HEK293 (cell line): Measurements from ENCODE around the gene SPIRE2.
"Not testable (repeated sequence)": the region's sequence is repeated elsewhere in the genome, so short reads cannot be mapped to it uniquely, and the experiment has no call there.

Source experiments
- CTCF ChIA-PET: fragments of 350-600 bp; formaldehyde crosslinking; extraction: SDS; loops from one replicate; lab custom pipeline; 2021; ENCODE audit warnings: antibody characterized with exemption; lab: Yijun Ruan, JAX
- POLR2A ChIA-PET: fragments of 300-600 bp; formaldehyde crosslinking; extraction: SDS; loops from one replicate; lab custom pipeline; 2020; ENCODE audit warnings: antibody characterized with exemption, inconsistent platforms; lab: Yijun Ruan, JAX
- H3K27ac ChIP-seq: fragments of 200-500 bp; sonication (Bioruptor generic); 2 replicates; pipeline ENCODE4 v1.5.1; 2014; ENCODE audit warnings: low read depth, low read length, control low read depth, inconsistent platforms; ENCODE audit errors: extremely low read depth
- H3K36me3 ChIP-seq, 2 experiments: fragments of 200-500 bp in 1 of 2; sonication (Bioruptor generic) in 1 of 2; 1 replicate in 1 of 2; 2 replicates in 1 of 2; pipeline ENCODE4 v1.5.1; 2014 to 2017; ENCODE audit warnings: inconsistent platforms in 2 of 2, low read length in 2 of 2; ENCODE audit not compliant: control insufficient read depth in 2 of 2, insufficient read depth in 1 of 2
- H3K4me1 ChIP-seq: fragments of 200-500 bp; sonication (Bioruptor generic); 2 replicates; pipeline ENCODE4 v1.5.1; 2014; ENCODE audit warnings: mild to moderate bottlenecking, low read length, inconsistent platforms; ENCODE audit not compliant: control insufficient read depth, insufficient read depth
- H3K4me3 ChIP-seq: 2 replicates; pipeline ENCODE4 v1.5.1; 2011; ENCODE audit warnings: low read depth, mild to moderate bottlenecking, control low read depth, low read length, moderate library complexity
- H3K9me3 ChIP-seq: fragments of 200-500 bp; sonication (Bioruptor generic); 2 replicates; pipeline ENCODE4 v1.5.1; 2014; ENCODE audit warnings: low read depth, low read length, inconsistent platforms; ENCODE audit not compliant: control insufficient read depth, insufficient read depth
- CTCF ChIP-seq: fragments of 450-650 bp; formaldehyde crosslinking; IDR thresholded peaks from 2 replicates; pipeline ENCODE4 v1.5.1; 2016; ENCODE audit warnings: missing biosample characterization, missing genetic modification characterization
- MZF1 ChIP-seq: fragments of 450-650 bp; formaldehyde crosslinking; IDR thresholded peaks from 2 replicates; pipeline ENCODE4 v1.5.1; 2017; ENCODE audit warnings: missing biosample characterization, missing genetic modification characterization, borderline replicate concordance
- OSR2 ChIP-seq: fragments of 450-650 bp; formaldehyde crosslinking; IDR thresholded peaks from 2 replicates; pipeline ENCODE4 v1.5.1; 2016; ENCODE audit warnings: missing biosample characterization, missing genetic modification characterization
- PRDM1 ChIP-seq: fragments of 450-650 bp; formaldehyde crosslinking; IDR thresholded peaks from 2 replicates; pipeline ENCODE4; 2016; ENCODE audit warnings: missing biosample characterization, missing genetic modification characterization
- SETDB1 ChIP-seq: IDR thresholded peaks from one replicate; pipeline ENCODE4 v1.6.1; 2017; ENCODE audit warnings: mild to moderate bottlenecking, low read length, moderate library complexity, mixed read lengths; ENCODE audit not compliant: insufficient read length
- SP7 ChIP-seq: fragments of 450-650 bp; formaldehyde crosslinking; IDR thresholded peaks from 2 replicates; pipeline ENCODE4 v1.5.1; 2016; ENCODE audit warnings: missing biosample characterization, missing genetic modification characterization
- TSHZ1 ChIP-seq: fragments of 450-650 bp; formaldehyde crosslinking; IDR thresholded peaks from 2 replicates; pipeline ENCODE4 v1.5.1; 2016; ENCODE audit warnings: missing biosample characterization, missing genetic modification characterization, borderline replicate concordance
- ZBTB1 ChIP-seq: fragments of 450-650 bp; formaldehyde crosslinking; IDR thresholded peaks from 2 replicates; pipeline ENCODE4 v1.5.1; 2016; ENCODE audit warnings: missing biosample characterization, missing genetic modification characterization
- ZBTB17 ChIP-seq: fragments of 450-650 bp; formaldehyde crosslinking; IDR thresholded peaks from 2 replicates; pipeline ENCODE4 v1.5.1; 2016; ENCODE audit warnings: missing biosample characterization, missing genetic modification characterization
- ZBTB21 ChIP-seq: fragments of 450-650 bp; formaldehyde crosslinking; IDR thresholded peaks from 2 replicates; pipeline ENCODE4 v1.5.1; 2017; ENCODE audit warnings: missing biosample characterization, missing genetic modification characterization
- ZEB2 ChIP-seq: fragments of 450-650 bp; formaldehyde crosslinking; IDR thresholded peaks from 2 replicates; pipeline ENCODE4 v1.5.1; 2016; ENCODE audit warnings: missing biosample characterization, missing genetic modification characterization
- ZNF132 ChIP-seq: fragments of 450-650 bp; formaldehyde crosslinking; IDR thresholded peaks from 2 replicates; pipeline ENCODE4 v1.5.1; 2017; ENCODE audit warnings: missing biosample characterization, missing genetic modification characterization, borderline replicate concordance
- ZNF2 ChIP-seq: fragments of 450-650 bp; formaldehyde crosslinking; IDR thresholded peaks from 2 replicates; pipeline ENCODE4 v1.5.1; 2016; ENCODE audit warnings: missing biosample characterization, missing genetic modification characterization
- ZNF292 ChIP-seq: fragments of 450-650 bp; formaldehyde crosslinking; IDR thresholded peaks from 2 replicates; pipeline ENCODE4 v1.5.1; 2016; ENCODE audit warnings: low read depth, missing biosample characterization, missing genetic modification characterization, borderline replicate concordance
- ZNF302 ChIP-seq: fragments of 450-650 bp; formaldehyde crosslinking; IDR thresholded peaks from 2 replicates; pipeline ENCODE4 v1.5.1; 2016; ENCODE audit warnings: missing biosample characterization, missing genetic modification characterization, low read depth
- ZNF398 ChIP-seq: fragments of 450-650 bp; formaldehyde crosslinking; IDR thresholded peaks from 2 replicates; pipeline ENCODE4 v1.5.1; 2017; ENCODE audit warnings: missing biosample characterization, missing genetic modification characterization
- ZNF426 ChIP-seq: fragments of 450-650 bp; formaldehyde crosslinking; IDR thresholded peaks from 2 replicates; pipeline ENCODE4 v1.5.1; 2017; ENCODE audit warnings: missing biosample characterization, missing genetic modification characterization, mild to moderate bottlenecking, inconsistent platforms, moderate library complexity
- ZNF514 ChIP-seq: fragments of 450-650 bp; formaldehyde crosslinking; IDR thresholded peaks from 2 replicates; pipeline ENCODE4 v1.5.1; 2016; ENCODE audit warnings: missing biosample characterization, missing genetic modification characterization
- ZNF549 ChIP-seq: fragments of 450-650 bp; IDR thresholded peaks from 2 replicates; pipeline ENCODE4 v1.5.1; 2018; ENCODE audit warnings: missing biosample characterization, missing genetic modification characterization, mild to moderate bottlenecking, inconsistent platforms, moderate library complexity
- ZNF558 ChIP-seq: fragments of 450-650 bp; formaldehyde crosslinking; IDR thresholded peaks from 2 replicates; pipeline ENCODE4 v1.5.1; 2016; ENCODE audit warnings: missing biosample characterization, missing genetic modification characterization
- ZNF596 ChIP-seq: fragments of 450-650 bp; IDR thresholded peaks from 2 replicates; pipeline ENCODE4 v1.5.0; 2018; ENCODE audit warnings: missing biosample characterization, mild to moderate bottlenecking, missing genetic modification characterization, moderate library complexity
- ZNF654 ChIP-seq: fragments of 450-650 bp; formaldehyde crosslinking; IDR thresholded peaks from 2 replicates; pipeline ENCODE4 v1.5.1; 2016; ENCODE audit warnings: low read depth, missing biosample characterization, missing genetic modification characterization
- ZNF777 ChIP-seq: fragments of 450-650 bp; formaldehyde crosslinking; IDR thresholded peaks from 2 replicates; pipeline ENCODE4 v1.5.1; 2017; ENCODE audit warnings: missing biosample characterization, missing genetic modification characterization, borderline replicate concordance
- ZNF843 ChIP-seq: fragments of 450-650 bp; formaldehyde crosslinking; IDR thresholded peaks from 2 replicates; pipeline ENCODE4 v1.5.1; 2016; ENCODE audit warnings: missing biosample characterization, missing genetic modification characterization
- ZXDB ChIP-seq: fragments of 450-650 bp; formaldehyde crosslinking; IDR thresholded peaks from 2 replicates; pipeline ENCODE4 v1.5.1; 2016; ENCODE audit warnings: missing biosample characterization, missing genetic modification characterization

SPIRE2 gene

GRCh38 chr16:89791278-89791995 is 36.8 kb upstream of the SPIRE2 start (continued):
- TF ChIP-seq ZEB2: no peak
- TF ChIP-seq ZNF549: no peak

GRCh38 chr16:89793092-89793491 is 35.2 kb upstream of the SPIRE2 start:
- POLR2A ChIA-PET: interaction anchor here (0.5 to 1.6 kb wide), 4 partner anchors 9 to 304 kb away, joined by 3 to 6 read pairs (median 4); no protein-coding TSS in a partner anchor
- not testable (repeated sequence) for H3K27ac ChIP-seq, H3K4me3 ChIP-seq, H3K9me3 ChIP-seq, H3K4me1 ChIP-seq
- peaks cover 56 to 88% of the 10 kb centered on the region in 2 experiments; a peak in 2 of 3 replicates for H3K36me3 ChIP-seq
- CTCF ChIA-PET: interaction anchor here (0.6 to 5.7 kb wide), 6 partner anchors 11 to 235 kb away, joined by 3 to 32 read pairs (median 8); no protein-coding TSS in a partner anchor
- TF ChIP-seq PRDM1: 0 out of 2 replicates have a peak, but pooled peaks have one; percentile 7
- TF ChIP-seq ZNF2: 0 out of 2 replicates have a peak, but pooled peaks have one; percentile 32
- peak; percentile 11; the same call in 1 of the 2 replicates for TF ChIP-seq ZNF654 (tag by site-specific recombination)
- 0 out of 2 replicates have a peak, but pooled peaks have one; percentile 25 for TF ChIP-seq CTCF

- ChIA-PET CTCF (interaction anchor here (0.7 to 5.7 kb wide), 6 partner anchors 10 to 486 kb away, joined by 3 to 32 read pairs (median 8); no protein-coding TSS in a partner anchor), POLR2A (interaction anchor here (0.6 to 1.6 kb wide), 2 partner anchors 8 to 16 kb away, joined by 4 to 6 read pairs; no protein-coding TSS in a partner anchor)
- H3K27ac ChIP-seq: no peak overlapping the region
- TF ChIP-seq ZBTB21: no peak
- no peak for TF ChIP-seq ZNF398 (tag by site-specific recombination)
- no peak for TF ChIP-seq ZNF558 (tag by site-specific recombination)
- no peak for TF ChIP-seq ZNF596 (tag by site-specific recombination)
- no peak for TF ChIP-seq ZNF514 (tag by site-specific recombination)
- no peak for TF ChIP-seq MZF1
- TF ChIP-seq ZNF292: no peak
- no peak for TF ChIP-seq SP7 (tag by site-specific recombination)
- TF ChIP-seq SETDB1: no peak
- TF ChIP-seq ZNF426: no peak
- no peak for TF ChIP-seq ZNF777 (tag by site-specific recombination)
- no peak for TF ChIP-seq ZBTB17
- TF ChIP-seq ZNF132 (tag by site-specific recombination): no peak
- TF ChIP-seq TSHZ1 (tag by site-specific recombination): no peak
- TF ChIP-seq ZNF302 (tag by site-specific recombination): no peak
- no peak for TF ChIP-seq ZBTB1 (tag by site-specific recombination)
- TF ChIP-seq OSR2 (tag by site-specific recombination): no peak
- TF ChIP-seq ZXDB (tag by site-specific recombination): no peak
- no peak for TF ChIP-seq ZNF843 (tag by site-specific recombination)
These were observed 34.3 kb upstream of the SPIRE2 start for GRCh38 chr16:89793955-89794354.

More at GRCh38 chr16:89793955-89794354, 34.3 kb upstream of the SPIRE2 start:
- H3K36me3 ChIP-seq: peaks cover 48 to 88% of the 10 kb centered on the region in 2 experiments
- H3K9me3 ChIP-seq: no peaks in the 10 kb centered on the region
- no peak overlapping the region for H3K4me3 ChIP-seq
- H3K4me1 ChIP-seq: no peaks in the 10 kb centered on the region
